HepG2 (cell line): Measurements from ENCODE around the gene ZG16B. TPM values are rescaled to one million over a fixed set of nuclear protein-coding genes. Genes with fewer than 3 reads are reported as not detected.

ENCODE experiments used
- GABPB1 ChIP-seq: IDR thresholded peaks from 2 replicates; pipeline ENCODE4 v1.6.1; 2016; ENCODE audit warnings: mild to moderate bottlenecking, missing genetic modification reagents, moderate library complexity, missing compliant biosample characterization
- KAT7 ChIP-seq: IDR thresholded peaks from 2 replicates; pipeline ENCODE4 v1.6.1; 2018; ENCODE audit warnings: borderline replicate concordance, missing compliant biosample characterization
- KDM5B ChIP-seq: sonication (generic); formaldehyde crosslinking; IDR thresholded peaks from 2 replicates; pipeline ENCODE4 v1.4.0; 2020; ENCODE audit warnings: missing genetic modification reagents, mild to moderate bottlenecking, borderline replicate concordance
- MAFK ChIP-seq, 2 experiments: IDR thresholded peaks in 1 of 2; conservative IDR thresholded peaks in 1 of 2; 2 replicates each; pipeline ENCODE4 v1.6.1; 2011; ENCODE audit warnings: improper control_type of control experiment in 2 of 2, low read length in 2 of 2
- POLR2G ChIP-seq: fragments of 200-400 bp; formaldehyde crosslinking; IDR thresholded peaks from 2 replicates; pipeline ENCODE4 v1.6.1; 2018; ENCODE audit warnings: mild to moderate bottlenecking, low read depth, low read length, moderate library complexity
- SIN3A ChIP-seq: IDR thresholded peaks from 2 replicates; pipeline ENCODE4 v1.6.1; 2011; ENCODE audit warnings: low read depth, mild to moderate bottlenecking, control low read depth, low read length, borderline replicate concordance
- ZFX ChIP-seq: sonication (generic); formaldehyde crosslinking; IDR thresholded peaks from 2 replicates; pipeline ENCODE4 v1.4.0; 2020; ENCODE audit warnings: mild to moderate bottlenecking, low read depth, missing genetic modification reagents, moderate library complexity
- ZKSCAN5 ChIP-seq: sonication (generic); formaldehyde crosslinking; IDR thresholded peaks from 2 replicates; pipeline ENCODE4 v1.5.1; 2020; ENCODE audit warnings: mild to moderate bottlenecking, missing genetic modification reagents
- ZNF230 ChIP-seq: sonication (generic); formaldehyde crosslinking; IDR thresholded peaks from 2 replicates; pipeline ENCODE4 v1.4.0; 2020; ENCODE audit warnings: mild to moderate bottlenecking, missing genetic modification reagents
- ZNF296 ChIP-seq: sonication (generic); formaldehyde crosslinking; conservative IDR thresholded peaks from 2 replicates; pipeline ENCODE4 v1.5.0; 2020; ENCODE audit warnings: mild to moderate bottlenecking, missing genetic modification reagents
- ZNF317 ChIP-seq: sonication (generic); formaldehyde crosslinking; IDR thresholded peaks from 2 replicates; pipeline ENCODE4 v1.5.0; 2020; ENCODE audit warnings: mild to moderate bottlenecking, missing genetic modification reagents
- ZNF557 ChIP-seq: sonication (generic); formaldehyde crosslinking; IDR thresholded peaks from 2 replicates; pipeline ENCODE4 v1.4.0; 2020; ENCODE audit warnings: missing genetic modification reagents
- polyA plus RNA-seq, 8 experiments: library from polyadenylated mRNA; depleted of rRNA in 3 of 8; stranded (reverse) in 7 of 8; unstranded in 1 of 8; fragments of >200 nt; fragmentation: Illumina TruSeq in 4 of 8; extraction: Trizol in 4 of 8; gene quantifications; 2 replicates each; pipeline versions ENCODE4 v1.2.1 to v1.2.3, GENCODE V29; 2011 to 2016; ENCODE audit warnings: low read depth in 4 of 8, missing spikeins in 1 of 8, mixed read lengths in 1 of 8; ENCODE audit not compliant: insufficient read depth in 1 of 8
- total RNA-seq, 5 experiments: library from RNA; depleted of rRNA; stranded (reverse); fragments of >200 nt; fragmentation: Illumina TruSeq; extraction: Trizol; gene quantifications; 2 replicates each; pipeline ENCODE4 v1.2.3, GENCODE V29; 2016; ENCODE audit warnings: low read depth in 1 of 5
- TF ChIP-seq, protein P1 (sequence below): sonication (generic); formaldehyde crosslinking; IDR thresholded peaks from 2 replicates; pipeline ENCODE4 v1.4.0; 2020; ENCODE audit warnings: missing genetic modification reagents
- TF ChIP-seq, protein P2 (sequence below), 2 experiments: fragments of 450-650 bp in 1 of 2; sonication (generic) in 1 of 2; formaldehyde crosslinking; IDR thresholded peaks; 2 replicates each; pipeline versions ENCODE4 v1.5.0 to v1.8.0; 2020 to 2022; ENCODE audit warnings: mild to moderate bottlenecking in 1 of 2, missing genetic modification reagents in 1 of 2
- TF ChIP-seq, protein P3 (sequence below): sonication (generic); formaldehyde crosslinking; IDR thresholded peaks from 2 replicates; pipeline ENCODE4 v1.4.0; 2020; ENCODE audit warnings: mild to moderate bottlenecking, missing genetic modification reagents, borderline replicate concordance
- TF ChIP-seq, protein P4 (sequence below): sonication (generic); formaldehyde crosslinking; IDR thresholded peaks from 2 replicates; pipeline ENCODE4 v1.8.1; 2023; ENCODE audit warnings: mild to moderate bottlenecking, missing genetic modification reagents, borderline replicate concordance
- TF ChIP-seq, protein P5 (sequence below): sonication (generic); formaldehyde crosslinking; IDR thresholded peaks from 2 replicates; pipeline ENCODE4 v1.4.0; 2020; ENCODE audit warnings: missing genetic modification reagents, low read depth, mild to moderate bottlenecking, borderline replicate concordance
- TF ChIP-seq, protein P6 (sequence below): IDR thresholded peaks from 2 replicates; pipeline ENCODE4 v1.6.1; 2016; ENCODE audit warnings: mild to moderate bottlenecking

ZG16B gene
- total and polyA plus RNA-seq, 2 of the 13 experiments (the other 11 are each of a cell fraction or from before 2014, with no cell fraction given): 1.5 to 11.3 TPM

DNA sequence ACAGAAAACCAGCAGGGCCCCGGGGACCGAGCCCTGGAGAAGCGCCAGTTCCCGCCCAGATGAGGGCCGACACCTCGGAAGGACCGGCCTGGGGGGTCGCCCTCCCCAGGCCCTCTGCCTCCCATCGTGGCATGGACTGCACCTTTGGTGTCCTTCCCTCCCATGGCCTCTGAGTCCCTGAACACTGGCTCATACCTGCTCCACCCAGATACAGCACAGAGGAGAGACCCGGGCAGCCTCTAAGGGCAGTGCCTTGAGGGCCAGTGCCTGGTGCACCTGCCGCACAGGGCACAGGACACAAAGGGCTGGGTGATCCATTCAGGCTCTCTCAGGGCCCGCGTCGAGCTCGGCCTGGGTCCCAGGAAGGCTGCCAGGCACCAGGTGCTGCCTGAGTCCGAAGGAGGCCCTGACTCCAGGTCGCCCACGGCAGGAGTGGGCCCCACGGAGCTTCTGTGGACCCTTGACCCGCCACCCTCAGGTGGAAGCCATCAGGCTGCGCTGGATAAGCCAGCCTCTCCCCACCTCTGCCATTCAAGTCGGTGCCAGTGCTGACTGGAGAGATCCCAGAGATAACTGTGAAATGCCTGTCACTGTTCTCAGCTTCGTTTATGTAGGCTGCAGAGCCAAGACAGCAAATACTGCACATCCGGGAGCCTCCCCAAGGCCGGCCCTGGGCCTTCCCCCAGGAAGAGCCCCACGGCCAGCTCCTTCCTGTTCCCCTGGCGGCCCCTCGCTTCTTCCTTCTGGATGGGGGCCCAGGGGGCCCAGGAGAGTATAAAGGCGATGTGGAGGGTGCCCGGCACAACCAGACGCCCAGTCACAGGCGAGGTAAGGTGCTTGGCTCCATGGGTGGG, at the start of gene ZG16B (continued):
- TF ChIP-seq, protein P1, sequence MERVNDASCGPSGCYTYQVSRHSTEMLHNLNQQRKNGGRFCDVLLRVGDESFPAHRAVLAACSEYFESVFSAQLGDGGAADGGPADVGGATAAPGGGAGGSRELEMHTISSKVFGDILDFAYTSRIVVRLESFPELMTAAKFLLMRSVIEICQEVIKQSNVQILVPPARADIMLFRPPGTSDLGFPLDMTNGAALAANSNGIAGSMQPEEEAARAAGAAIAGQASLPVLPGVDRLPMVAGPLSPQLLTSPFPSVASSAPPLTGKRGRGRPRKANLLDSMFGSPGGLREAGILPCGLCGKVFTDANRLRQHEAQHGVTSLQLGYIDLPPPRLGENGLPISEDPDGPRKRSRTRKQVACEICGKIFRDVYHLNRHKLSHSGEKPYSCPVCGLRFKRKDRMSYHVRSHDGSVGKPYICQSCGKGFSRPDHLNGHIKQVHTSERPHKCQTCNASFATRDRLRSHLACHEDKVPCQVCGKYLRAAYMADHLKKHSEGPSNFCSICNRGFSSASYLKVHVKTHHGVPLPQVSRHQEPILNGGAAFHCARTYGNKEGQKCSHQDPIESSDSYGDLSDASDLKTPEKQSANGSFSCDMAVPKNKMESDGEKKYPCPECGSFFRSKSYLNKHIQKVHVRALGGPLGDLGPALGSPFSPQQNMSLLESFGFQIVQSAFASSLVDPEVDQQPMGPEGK (CRISPR knock-in tag): peak; percentile 83
- TF ChIP-seq, protein P2, sequence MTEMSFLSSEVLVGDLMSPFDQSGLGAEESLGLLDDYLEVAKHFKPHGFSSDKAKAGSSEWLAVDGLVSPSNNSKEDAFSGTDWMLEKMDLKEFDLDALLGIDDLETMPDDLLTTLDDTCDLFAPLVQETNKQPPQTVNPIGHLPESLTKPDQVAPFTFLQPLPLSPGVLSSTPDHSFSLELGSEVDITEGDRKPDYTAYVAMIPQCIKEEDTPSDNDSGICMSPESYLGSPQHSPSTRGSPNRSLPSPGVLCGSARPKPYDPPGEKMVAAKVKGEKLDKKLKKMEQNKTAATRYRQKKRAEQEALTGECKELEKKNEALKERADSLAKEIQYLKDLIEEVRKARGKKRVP (CRISPR knock-in tag; IDR thresholded peaks at IDR 0.05): no peak
- TF ChIP-seq SIN3A (0 out of 2 replicates have a peak, but pooled peaks have one; percentile 31), KAT7 (CRISPR knock-in tag) (no peak), KDM5B (CRISPR knock-in tag) (0 out of 2 replicates have a peak, but pooled peaks have one; percentile 42), ZNF557 (CRISPR knock-in tag) (no peak), ZNF230 (CRISPR knock-in tag) (no peak), ZNF317 (CRISPR knock-in tag) (no peak), POLR2G (peak; percentile 39; the same call in 1 of the 2 replicates), GABPB1 (CRISPR knock-in tag) (peak; percentile 65; the same call in 1 of the 2 replicates), ZKSCAN5 (CRISPR knock-in tag) (no peak), MAFK (conservative IDR thresholded peaks at IDR 0.05 in 1 of 2, IDR thresholded peaks at IDR 0.05 in 1 of 2; ENCODE audit: low read length in 2 of 2) (no peak), ZNF296 (CRISPR knock-in tag) (no peak), ZFX (CRISPR knock-in tag) (peak; percentile 23; the same call in 1 of the 2 replicates)
- TF ChIP-seq, protein P3, sequence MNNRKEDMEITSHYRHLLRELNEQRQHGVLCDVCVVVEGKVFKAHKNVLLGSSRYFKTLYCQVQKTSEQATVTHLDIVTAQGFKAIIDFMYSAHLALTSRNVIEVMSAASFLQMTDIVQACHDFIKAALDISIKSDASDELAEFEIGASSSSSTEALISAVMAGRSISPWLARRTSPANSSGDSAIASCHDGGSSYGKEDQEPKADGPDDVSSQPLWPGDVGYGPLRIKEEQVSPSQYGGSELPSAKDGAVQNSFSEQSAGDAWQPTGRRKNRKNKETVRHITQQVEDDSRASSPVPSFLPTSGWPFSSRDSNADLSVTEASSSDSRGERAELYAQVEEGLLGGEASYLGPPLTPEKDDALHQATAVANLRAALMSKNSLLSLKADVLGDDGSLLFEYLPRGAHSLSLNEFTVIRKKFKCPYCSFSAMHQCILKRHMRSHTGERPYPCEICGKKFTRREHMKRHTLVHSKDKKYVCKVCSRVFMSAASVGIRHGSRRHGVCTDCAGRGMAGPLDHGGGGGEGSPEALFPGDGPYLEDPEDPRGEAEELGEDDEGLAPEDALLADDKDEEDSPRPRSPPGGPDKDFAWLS: no peak
- TF ChIP-seq, protein P4, sequence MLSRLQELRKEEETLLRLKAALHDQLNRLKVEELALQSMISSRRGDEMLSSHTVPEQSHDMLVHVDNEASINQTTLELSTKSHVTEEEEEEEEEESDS (CRISPR knock-in tag): no peak
- TF ChIP-seq, protein P5, sequence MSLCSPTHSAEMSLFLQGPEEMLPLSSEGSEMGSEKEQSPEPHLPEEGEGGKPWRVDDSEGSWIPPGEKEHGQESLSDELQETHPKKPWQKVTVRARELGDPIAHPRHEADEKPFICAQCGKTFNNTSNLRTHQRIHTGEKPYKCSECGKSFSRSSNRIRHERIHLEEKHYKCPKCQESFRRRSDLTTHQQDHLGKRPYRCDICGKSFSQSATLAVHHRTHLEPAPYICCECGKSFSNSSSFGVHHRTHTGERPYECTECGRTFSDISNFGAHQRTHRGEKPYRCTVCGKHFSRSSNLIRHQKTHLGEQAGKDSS (CRISPR knock-in tag): 0 out of 2 replicates have a peak, but pooled peaks have one; percentile 11
- TF ChIP-seq, protein P6, sequence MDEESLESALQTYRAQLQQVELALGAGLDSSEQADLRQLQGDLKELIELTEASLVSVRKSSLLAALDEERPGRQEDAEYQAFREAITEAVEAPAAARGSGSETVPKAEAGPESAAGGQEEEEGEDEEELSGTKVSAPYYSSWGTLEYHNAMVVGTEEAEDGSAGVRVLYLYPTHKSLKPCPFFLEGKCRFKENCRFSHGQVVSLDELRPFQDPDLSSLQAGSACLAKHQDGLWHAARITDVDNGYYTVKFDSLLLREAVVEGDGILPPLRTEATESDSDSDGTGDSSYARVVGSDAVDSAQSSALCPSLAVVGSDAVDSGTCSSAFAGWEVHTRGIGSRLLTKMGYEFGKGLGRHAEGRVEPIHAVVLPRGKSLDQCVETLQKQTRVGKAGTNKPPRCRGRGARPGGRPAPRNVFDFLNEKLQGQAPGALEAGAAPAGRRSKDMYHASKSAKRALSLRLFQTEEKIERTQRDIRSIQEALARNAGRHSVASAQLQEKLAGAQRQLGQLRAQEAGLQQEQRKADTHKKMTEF (CRISPR knock-in tag): peak; percentile 47; the same call in 1 of the 2 replicates
